DOHH2 (cell line): ENCODE results near the gene JOSD2.

ENCODE experiments used
- H3F3A ChIP-seq: fragments of 200-600 bp; sonication (generic), shearing (Covaris generic); 2 replicates; pipeline ENCODE4 v1.6.0; 2016; ENCODE audit warnings: antibody characterized with exemption, mild to moderate bottlenecking; ENCODE audit not compliant: control insufficient read depth, insufficient read depth
- H3K27ac ChIP-seq: fragments of 200-600 bp; sonication (generic); 2 replicates; pipeline ENCODE4 v1.5.1; 2014; ENCODE audit warnings: low read depth, mild to moderate bottlenecking, low read length, moderate library complexity
- H3K27me3 ChIP-seq: fragments of 200-600 bp; sonication (generic); 2 replicates; pipeline ENCODE4 v1.6.1; 2014; ENCODE audit warnings: mild to moderate bottlenecking, low read length, mixed read lengths; ENCODE audit not compliant: control insufficient read depth
- H3K36me3 ChIP-seq: fragments of 200-600 bp; sonication (generic); 2 replicates; pipeline ENCODE4 v1.6.1; 2014; ENCODE audit warnings: mild to moderate bottlenecking, low read length, moderate library complexity, mixed read lengths; ENCODE audit not compliant: control insufficient read depth
- H3K4me1 ChIP-seq: fragments of 200-600 bp; sonication (generic); 2 replicates; pipeline ENCODE4 v1.6.1; 2014; ENCODE audit warnings: mild to moderate bottlenecking, low read length, mixed read lengths; ENCODE audit not compliant: control insufficient read depth
- H3K4me2 ChIP-seq: fragments of 200-600 bp; sonication (generic); 2 replicates; pipeline ENCODE4 v1.6.0; 2014; ENCODE audit warnings: mild to moderate bottlenecking, low read length, moderate library complexity
- H3K4me3 ChIP-seq: fragments of 200-600 bp; sonication (generic); 2 replicates; pipeline ENCODE4 v1.5.1; 2014; ENCODE audit warnings: mild to moderate bottlenecking, low read length, mixed read lengths
- H3K79me2 ChIP-seq: fragments of 200-600 bp; sonication (generic); 2 replicates; pipeline ENCODE4 v1.6.1; 2014; ENCODE audit warnings: mild to moderate bottlenecking, low read length, mixed read lengths; ENCODE audit not compliant: control insufficient read depth
- H3K9me2 ChIP-seq: fragments of 200-600 bp; sonication (generic); replicated peaks from 2 replicates; pipeline ENCODE4 v1.6.1; 2014; ENCODE audit warnings: mild to moderate bottlenecking, low read length, mixed read lengths; ENCODE audit not compliant: control insufficient read depth
- H3K9me3 ChIP-seq: fragments of 200-600 bp; sonication (generic); 2 replicates; pipeline ENCODE4 v1.6.1; 2014; ENCODE audit warnings: antibody characterized with exemption, low read length, mixed read lengths; ENCODE audit not compliant: control insufficient read depth, insufficient read depth
- H4K20me1 ChIP-seq: fragments of 200-600 bp; sonication (generic); 2 replicates; pipeline ENCODE4 v1.6.0; 2014; ENCODE audit warnings: low read depth, mild to moderate bottlenecking, antibody characterized with exemption, low read length, moderate library complexity; ENCODE audit not compliant: control insufficient read depth, insufficient read depth
- EZH2phosphoT487 ChIP-seq: fragments of 200-600 bp; sonication (generic); IDR thresholded peaks from 2 replicates; pipeline ENCODE4 v1.6.1; 2017; ENCODE audit warnings: borderline replicate concordance, mild to moderate bottlenecking, antibody characterized with exemption, low read length, moderate library complexity, mixed read lengths
- TF ChIP-seq, protein P1 (sequence below): fragments of 200-600 bp; sonication (generic); IDR thresholded peaks from one replicate; pipeline ENCODE4 v1.5.1; 2014; ENCODE audit warnings: antibody characterized with exemption, mild to moderate bottlenecking, low read depth, low read length; ENCODE audit not compliant: poor library complexity, severe bottlenecking

The JOSD2 gene

DNA sequence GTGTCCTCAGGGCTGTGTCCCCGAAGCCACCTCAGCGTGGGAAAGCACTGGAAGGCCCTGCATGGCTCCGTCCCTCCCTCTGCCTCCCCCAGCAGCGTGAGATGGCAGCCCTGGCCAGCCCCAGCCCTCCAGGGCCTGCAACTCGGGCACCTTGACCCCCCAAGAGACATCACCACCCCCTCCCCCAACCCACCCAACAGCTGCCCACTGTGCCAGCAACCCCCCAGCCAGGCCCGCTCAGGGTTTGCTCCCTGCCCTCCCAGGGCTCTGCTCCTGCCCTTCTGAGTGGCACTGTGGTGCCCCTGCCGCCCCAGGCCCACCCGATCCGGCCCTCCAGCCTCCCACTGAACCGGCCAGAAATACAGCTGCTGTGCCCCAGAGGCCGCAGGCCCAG is 4.2 kb upstream of the JOSD2 start:
- H3K27ac ChIP-seq: no peak overlapping the region
- H3F3A ChIP-seq: no peaks in the 10 kb centered on the region
- H3K27me3 ChIP-seq: no peaks in the 10 kb centered on the region
- H3K4me2 ChIP-seq: no peak overlapping the region
- H3K79me2 ChIP-seq: peaks cover 3% of the 10 kb centered on the region; the same call in 1 of the 2 replicates
- H3K4me1 ChIP-seq: peaks cover 14% of the 10 kb centered on the region
- H3K9me3 ChIP-seq: no peaks in the 10 kb centered on the region
- H3K9me2 ChIP-seq: no peaks in the 10 kb centered on the region
- no peak overlapping the region for H3K4me3 ChIP-seq
- no peaks in the 10 kb centered on the region for H3K36me3 ChIP-seq
- no peaks in the 10 kb centered on the region for H4K20me1 ChIP-seq
- TF ChIP-seq, protein P1, sequence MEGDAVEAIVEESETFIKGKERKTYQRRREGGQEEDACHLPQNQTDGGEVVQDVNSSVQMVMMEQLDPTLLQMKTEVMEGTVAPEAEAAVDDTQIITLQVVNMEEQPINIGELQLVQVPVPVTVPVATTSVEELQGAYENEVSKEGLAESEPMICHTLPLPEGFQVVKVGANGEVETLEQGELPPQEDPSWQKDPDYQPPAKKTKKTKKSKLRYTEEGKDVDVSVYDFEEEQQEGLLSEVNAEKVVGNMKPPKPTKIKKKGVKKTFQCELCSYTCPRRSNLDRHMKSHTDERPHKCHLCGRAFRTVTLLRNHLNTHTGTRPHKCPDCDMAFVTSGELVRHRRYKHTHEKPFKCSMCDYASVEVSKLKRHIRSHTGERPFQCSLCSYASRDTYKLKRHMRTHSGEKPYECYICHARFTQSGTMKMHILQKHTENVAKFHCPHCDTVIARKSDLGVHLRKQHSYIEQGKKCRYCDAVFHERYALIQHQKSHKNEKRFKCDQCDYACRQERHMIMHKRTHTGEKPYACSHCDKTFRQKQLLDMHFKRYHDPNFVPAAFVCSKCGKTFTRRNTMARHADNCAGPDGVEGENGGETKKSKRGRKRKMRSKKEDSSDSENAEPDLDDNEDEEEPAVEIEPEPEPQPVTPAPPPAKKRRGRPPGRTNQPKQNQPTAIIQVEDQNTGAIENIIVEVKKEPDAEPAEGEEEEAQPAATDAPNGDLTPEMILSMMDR: no peak
- no peak for TF ChIP-seq EZH2phosphoT487

DNA sequence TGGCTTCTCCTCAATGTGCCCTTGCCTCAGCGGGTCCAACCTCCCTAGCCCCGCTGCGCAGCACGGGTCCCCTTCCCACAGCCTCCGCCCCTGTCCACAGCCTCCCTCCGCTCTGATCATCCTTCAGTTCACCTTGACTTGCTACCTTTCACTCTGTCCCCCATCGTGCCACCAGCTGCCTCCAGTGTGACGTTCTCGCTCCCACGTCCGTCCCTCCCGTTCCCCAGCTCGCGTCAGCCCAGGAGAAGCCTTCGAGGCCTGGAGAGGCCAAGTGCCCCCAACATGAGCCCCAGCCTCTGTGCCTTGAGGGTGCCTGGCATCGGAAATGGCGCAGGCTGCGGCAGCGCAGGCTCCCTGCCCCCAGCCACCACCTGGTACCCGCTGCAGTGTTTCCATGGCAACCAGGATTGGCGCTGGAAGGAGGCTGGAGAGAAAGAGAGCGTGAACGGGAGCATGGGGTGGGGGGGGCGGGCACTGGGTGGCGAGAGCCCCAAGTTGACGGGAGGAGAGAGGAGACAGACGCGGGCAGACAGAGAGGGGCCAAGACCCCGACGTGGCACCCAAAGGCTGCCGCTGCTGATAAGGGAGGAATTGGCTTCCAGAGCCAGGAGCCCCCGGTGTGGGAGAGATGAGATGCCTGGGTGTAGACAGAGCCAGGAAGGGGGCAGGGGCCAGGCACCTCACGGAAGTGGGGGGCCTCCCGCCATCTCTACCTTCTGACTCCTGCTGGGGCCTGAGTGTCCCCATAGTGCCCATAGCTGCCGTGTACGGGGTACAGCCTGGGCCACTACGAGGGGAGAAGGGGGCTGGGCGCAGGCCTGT is 3.6 kb upstream of the JOSD2 start:
- no peaks in the 10 kb centered on the region for H3K36me3 ChIP-seq
- H3K9me2 ChIP-seq: no peaks in the 10 kb centered on the region
- no peaks in the 10 kb centered on the region for H3F3A ChIP-seq
- no peaks in the 10 kb centered on the region for H4K20me1 ChIP-seq
- H3K4me2 ChIP-seq: no peak overlapping the region
- H3K27ac ChIP-seq: no peak overlapping the region
- H3K4me1 ChIP-seq: peaks cover 14% of the 10 kb centered on the region
- H3K27me3 ChIP-seq: no peaks in the 10 kb centered on the region
- no peaks in the 10 kb centered on the region for H3K9me3 ChIP-seq
- peaks cover 3% of the 10 kb centered on the region; the same call in 1 of the 2 replicates for H3K79me2 ChIP-seq
- TF ChIP-seq EZH2phosphoT487: no peak
- TF ChIP-seq, protein P1: no peak
- H3K4me3 ChIP-seq: no peak overlapping the region

DNA sequence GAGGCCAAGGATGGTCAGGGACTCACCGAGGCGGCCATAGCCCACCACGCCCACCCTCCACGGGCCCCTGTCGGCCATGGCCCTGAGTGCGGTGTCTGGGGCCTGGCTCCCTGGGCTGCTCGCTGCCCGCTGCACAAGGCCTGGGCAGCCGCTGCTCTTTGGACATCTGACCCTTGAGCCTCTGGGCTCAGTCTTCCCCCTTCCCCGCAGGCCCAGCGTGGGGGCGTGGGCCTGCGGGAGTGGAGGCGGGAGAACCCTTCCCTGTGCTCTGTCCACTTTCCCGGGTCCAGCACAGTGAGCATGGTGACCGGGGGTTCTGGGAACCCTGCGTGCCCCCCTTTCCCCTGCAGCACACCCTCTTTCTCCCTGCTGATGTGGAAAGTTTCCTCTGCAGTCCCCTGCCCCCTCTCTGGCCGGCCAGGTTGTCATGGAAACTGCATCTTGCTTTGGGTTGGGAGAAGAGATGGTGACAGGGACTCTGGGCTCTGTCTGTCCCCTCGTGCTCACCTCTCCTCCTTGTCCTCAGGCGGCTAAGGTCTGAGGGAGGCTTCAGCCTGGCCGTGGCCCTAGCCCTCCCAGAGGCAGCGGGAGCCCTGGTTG is 2.9 kb upstream of the JOSD2 start, which contains the start of gene ASPDH:
ASPDH (minus strand) TSS at position 168 of the 600 bp plus-strand sequence; CDS start at position 78, 90 bp downstream.
- H3K4me2 ChIP-seq: no peak within 1 kb of the TSS
- H4K20me1 ChIP-seq: no peaks in the 10 kb centered on the region
- H3K27me3 ChIP-seq: no peaks in the 10 kb centered on the region
- no peaks in the 10 kb centered on the region for H3K36me3 ChIP-seq
- H3K27ac ChIP-seq: no peak within 1 kb of the TSS
- TF ChIP-seq, protein P1: no peak
- no peak for TF ChIP-seq EZH2phosphoT487
- H3K4me1 ChIP-seq: peaks cover 14% of the 10 kb centered on the region
- no peaks in the 10 kb centered on the region for H3F3A ChIP-seq
- H3K9me3 ChIP-seq: no peaks in the 10 kb centered on the region
- H3K79me2 ChIP-seq: peaks cover 3% of the 10 kb centered on the region; the same call in 1 of the 2 replicates
- no peak within 1 kb of the TSS for H3K4me3 ChIP-seq
- no peaks in the 10 kb centered on the region for H3K9me2 ChIP-seq
